Right kidney (tissue), 1 donor: Measurements from ENCODE around the gene MBD3L1.

Experiments used
- DNase-seq: peaks from one replicate; pipeline ENCODE4 v3.0.0-alpha.2; 2016

Gene MBD3L1

DNA sequence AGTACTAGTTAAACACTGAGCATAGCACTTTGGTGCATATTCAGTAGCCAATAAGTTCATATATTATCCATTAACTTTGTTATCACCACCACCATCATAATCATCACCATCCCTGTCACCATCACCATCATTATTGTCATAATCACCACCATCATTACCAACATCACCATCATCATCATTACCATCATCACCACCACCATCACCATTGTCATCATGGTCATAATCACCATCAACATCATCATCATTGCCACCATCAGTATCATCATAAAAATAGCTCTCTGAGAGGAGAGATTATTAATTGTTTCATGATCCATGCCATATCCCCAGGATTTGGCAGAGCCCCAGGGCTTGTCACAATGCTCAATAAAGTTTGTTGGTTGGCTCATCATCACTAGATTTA, 49.3 kb downstream of the MBD3L1 start:
- DNase-seq: no peak

DNA sequence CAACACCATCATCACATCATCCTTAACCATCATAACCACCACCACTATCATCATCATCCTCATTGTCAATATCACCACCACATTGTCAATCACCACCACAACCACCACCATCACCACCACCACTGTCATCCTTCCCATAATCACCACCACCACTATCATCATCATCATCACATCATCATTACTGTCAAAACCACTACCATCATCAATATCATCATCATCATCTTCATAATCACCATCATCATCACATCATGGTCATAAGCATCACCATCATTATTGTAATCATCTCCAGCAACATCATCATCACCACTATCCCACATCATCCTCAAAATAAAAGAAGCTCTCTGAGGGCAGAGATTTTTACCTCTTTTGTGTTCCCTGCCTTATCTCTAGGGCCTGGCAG, 52.2 kb downstream of the MBD3L1 start:
- no peak for DNase-seq

DNA sequence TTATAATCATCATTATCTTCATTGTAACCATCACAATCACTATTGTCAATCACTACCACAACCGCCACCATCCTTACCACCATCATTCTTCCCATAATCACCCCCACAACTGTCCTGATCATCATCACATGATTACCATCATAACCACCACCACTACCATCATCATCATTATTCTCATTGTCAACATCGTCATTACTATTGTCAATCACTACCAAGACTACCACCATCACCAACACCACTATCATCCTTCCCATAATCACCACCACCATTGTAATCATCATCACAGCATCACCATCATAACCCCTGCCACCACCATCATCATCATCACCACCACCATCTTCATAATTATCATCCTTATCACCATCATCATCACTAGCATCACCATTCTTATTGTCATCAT, 55.2 kb downstream of the MBD3L1 start:
- DNase-seq: no peak

DNA sequence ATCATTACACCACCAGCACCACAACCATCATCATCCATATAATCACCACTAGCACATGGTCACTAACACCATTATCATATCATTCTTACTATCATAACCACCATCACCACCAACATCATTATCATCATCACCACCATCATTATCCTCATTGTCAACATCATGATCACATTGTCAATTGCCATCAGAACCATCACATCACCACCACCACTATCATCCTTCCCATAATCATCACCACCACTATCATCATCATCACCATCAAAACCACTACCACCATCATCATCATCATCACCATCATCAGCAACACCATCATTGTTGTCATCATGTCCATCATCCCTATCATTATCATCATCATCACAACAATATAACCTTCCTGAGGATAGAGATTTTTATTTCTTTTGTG, 58.1 kb downstream of the MBD3L1 start:
- DNase-seq: no peak
